ENCODE data around the gene CTSC.

DNA sequence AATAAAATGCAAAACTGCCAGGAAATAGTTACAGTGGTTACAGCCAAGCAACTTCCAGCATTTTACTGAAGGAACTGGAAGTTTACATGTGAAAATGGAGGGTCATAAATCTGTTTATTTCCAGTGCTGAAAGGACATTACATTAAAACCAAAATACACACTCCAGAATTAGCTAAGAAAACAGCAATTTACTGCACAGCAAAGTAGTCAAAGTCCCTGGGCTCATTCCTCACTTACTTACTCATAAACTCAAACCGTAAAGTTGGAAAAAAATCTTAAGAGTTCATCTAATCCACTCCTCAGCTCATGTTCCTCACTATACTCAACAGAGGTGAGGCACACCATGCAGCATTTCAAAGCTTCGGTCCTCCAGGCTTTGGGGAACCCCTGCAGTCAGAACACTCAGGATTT, 17.4 kb downstream of the CTSC start:
- no peak for TF ChIP-seq CTCF (IDR thresholded peaks at IDR 0.05)
- no peak for TF ChIP-seq POLR2A (IDR thresholded peaks at IDR 0.05)
